Measurements from ENCODE around the gene BTBD2. TPM values are rescaled to one million over a fixed set of nuclear protein-coding genes. Genes with fewer than 3 reads are reported as not detected.

The BTBD2 gene
- total and polyA plus RNA-seq, 2 of the 8 experiments (the other 6 are each of a cell fraction or from before 2014, with no cell fraction given) = 91.7 to 92.3 TPM

GRCh38 chr19:1957562-1958248 lies 57.8 kb downstream of the BTBD2 start (continued):
- TF ChIP-seq EP300 (IDR thresholded peaks at IDR 0.05; ENCODE audit: borderline replicate concordance in 1 of 2, low read depth in 2 of 2, low read length in 2 of 2) (no peak), SP4 (IDR thresholded peaks at IDR 0.05; ENCODE audit: low read length) (no peak), RXRA (IDR thresholded peaks at IDR 0.05; ENCODE audit: insufficient read depth, low read depth, low read length) (no peak), CREB1 (IDR thresholded peaks at IDR 0.05) (no peak), NRF1 (IDR thresholded peaks at IDR 0.05; ENCODE audit: low read depth, low read length) (no peak), POU5F1 (IDR thresholded peaks at IDR 0.05; ENCODE audit: low read depth, low read length) (no peak)
